ENCODE results near the gene SNX9.
"Not testable (repeated sequence)": the region's sequence is repeated elsewhere in the genome, so short reads cannot be mapped to it uniquely, and the experiment has no call there.

Gene SNX9

GRCh38 chr6:157891544-157892362, 68.7 kb downstream of the SNX9 start:
- DNase-seq: no peak

GRCh38 chr6:157892363-157892877, 69.4 kb downstream of the SNX9 start:
- DNase-seq: no peak

- no peak for DNase-seq
These were observed 70.2 kb downstream of the SNX9 start for GRCh38 chr6:157893238-157893637.

- DNase-seq: no peak
These were observed 72.5 kb downstream of the SNX9 start for GRCh38 chr6:157895585-157895984.

- no peak for DNase-seq
These were observed 73.9 kb downstream of the SNX9 start for GRCh38 chr6:157896932-157897331.

- no peak for DNase-seq
These were observed 75.1 kb downstream of the SNX9 start for GRCh38 chr6:157898169-157898568.

- DNase-seq: no peak
These were observed 75.6 kb downstream of the SNX9 start for GRCh38 chr6:157898640-157899039.

- not testable (repeated sequence) for DNase-seq
These were observed 77.2 kb downstream of the SNX9 start for GRCh38 chr6:157900262-157900661.

- not testable (repeated sequence) for DNase-seq
These were observed 77.7 kb downstream of the SNX9 start for GRCh38 chr6:157900751-157901150.

- DNase-seq: no peak
These were observed 82.0 kb downstream of the SNX9 start for GRCh38 chr6:157904999-157905398.

- DNase-seq: no peak
These were observed 82.7 kb downstream of the SNX9 start for GRCh38 chr6:157905590-157906342.

GRCh38 chr6:157906537-157907061, 83.6 kb downstream of the SNX9 start:
- no peak for DNase-seq

- no peak for DNase-seq
These were observed 84.6 kb downstream of the SNX9 start for GRCh38 chr6:157907651-157908050.

- DNase-seq: no peak
These were observed 85.6 kb downstream of the SNX9 start for GRCh38 chr6:157908369-157909281.

- DNase-seq: no peak
These were observed 86.2 kb downstream of the SNX9 start for GRCh38 chr6:157909282-157909664.

- DNase-seq: no peak
These were observed 88.2 kb downstream of the SNX9 start for GRCh38 chr6:157911278-157911677.

- DNase-seq: no peak
These were observed 88.7 kb downstream of the SNX9 start for GRCh38 chr6:157911786-157912185.

GRCh38 chr6:157912326-157912725, 89.3 kb downstream of the SNX9 start:
- no peak for DNase-seq

GRCh38 chr6:157921685-157922367, 98.8 kb downstream of the SNX9 start:
- DNase-seq: no peak

- DNase-seq: no peak
These were observed 102.7 kb downstream of the SNX9 start for GRCh38 chr6:157925771-157926170.

GRCh38 chr6:157927011-157927410, 104.0 kb downstream of the SNX9 start:
- no peak for DNase-seq

GRCh38 chr6:157928428-157928827, 105.4 kb downstream of the SNX9 start:
- no peak for DNase-seq

All from NCI-H2227 treated with DMSO at 0.1 percent for 48 hours (cell line).